Measurements from ENCODE around the gene IL12RB1.

IL12RB1 gene

GRCh38 chr19:18020212-18021085 is 66.3 kb downstream of the IL12RB1 start:
- H3K4me3 ChIP-seq (ENCODE audit: low read depth, low read length): no peak overlapping the region

DNA sequence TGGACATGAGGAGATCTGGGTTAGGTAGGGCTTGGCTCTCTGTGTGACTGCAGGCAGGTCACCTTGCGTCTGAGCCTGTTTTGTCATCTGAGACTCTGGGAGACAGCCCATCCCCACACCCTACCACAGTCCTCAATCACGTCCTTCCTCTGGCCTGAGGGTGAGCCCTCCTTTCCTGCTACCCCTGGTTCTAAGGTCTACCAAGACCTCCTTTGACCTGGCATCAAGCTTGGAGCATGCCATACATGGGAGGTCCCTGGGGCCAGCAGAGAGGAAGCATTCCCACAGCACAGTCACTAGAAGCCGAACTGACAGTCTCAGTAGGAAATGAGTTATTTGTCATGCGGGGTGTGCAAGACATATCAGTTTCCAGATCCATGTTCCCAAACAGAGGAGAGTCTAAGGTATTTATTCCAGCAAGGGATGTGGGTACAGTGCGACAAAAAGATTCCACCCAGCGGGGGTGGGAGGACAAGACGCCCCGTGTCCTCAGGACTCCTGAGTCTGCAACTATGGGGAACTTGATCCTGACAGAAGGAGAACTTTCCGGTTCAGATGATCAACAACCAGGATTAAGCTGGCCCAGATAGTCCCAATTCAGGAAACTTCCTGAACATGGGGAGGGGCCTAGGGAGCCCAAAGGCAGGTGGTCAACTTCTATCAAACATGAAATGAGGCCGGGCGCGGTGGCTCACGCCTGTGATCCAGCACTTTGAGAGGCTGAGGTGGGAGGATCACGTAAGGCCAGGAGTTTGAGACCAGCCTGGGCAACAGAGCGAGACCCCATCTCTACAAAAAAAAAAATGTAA is 69.3 kb downstream of the IL12RB1 start:
- TF ChIP-seq CTCF (IDR thresholded peaks at IDR 0.05; ENCODE audit: control insufficient read depth, extremely low read depth, insufficient read depth): no peak
- H3K4me3 ChIP-seq (ENCODE audit: low read depth, low read length): no peak overlapping the region
- no peak for DNase-seq (ENCODE audit: low read depth)

More at GRCh38 chr19:18020212-18021085, 66.3 kb downstream of the IL12RB1 start:
- no peak for TF ChIP-seq CTCF (IDR thresholded peaks at IDR 0.05; ENCODE audit: control insufficient read depth, extremely low read depth, insufficient read depth)
- no peak for DNase-seq (ENCODE audit: low read depth)

DNA sequence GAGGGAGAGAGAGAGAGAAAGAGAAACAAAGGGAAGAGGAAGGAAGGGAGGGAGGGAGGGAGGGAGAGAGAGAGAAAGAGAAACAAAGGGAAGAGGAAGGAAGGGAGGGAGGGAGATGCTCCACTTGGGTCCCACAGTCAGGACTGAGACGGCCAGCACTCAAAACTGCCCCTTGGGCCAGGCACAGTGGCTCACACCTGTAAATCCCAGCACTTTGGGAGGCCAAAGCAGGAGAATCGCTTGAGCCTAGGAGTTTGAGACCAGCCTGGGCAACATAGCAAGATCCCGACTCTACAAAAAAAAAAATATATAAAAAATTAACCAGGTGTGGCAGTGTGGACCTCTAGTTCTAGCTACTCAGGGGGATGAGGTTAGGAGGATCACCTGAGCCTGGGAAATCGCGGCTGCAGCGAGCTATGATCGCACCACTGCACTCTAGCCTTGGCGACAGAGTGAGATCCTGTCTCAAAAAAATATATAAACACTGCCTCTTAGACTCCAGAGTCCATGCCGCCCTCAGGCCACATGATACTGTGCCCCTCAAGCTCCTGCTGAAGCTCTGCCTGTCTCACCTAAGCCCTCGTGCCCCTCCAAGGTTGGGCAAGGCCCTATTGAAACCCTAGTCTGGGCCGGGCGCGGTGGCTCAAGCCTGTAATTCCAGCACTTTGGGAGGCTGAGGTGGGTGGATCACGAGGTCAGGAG is 70.4 kb downstream of the IL12RB1 start:
- no peak for DNase-seq (ENCODE audit: low read depth)
- TF ChIP-seq CTCF (IDR thresholded peaks at IDR 0.05; ENCODE audit: control insufficient read depth, extremely low read depth, insufficient read depth): no peak
- H3K4me3 ChIP-seq (ENCODE audit: low read depth, low read length): no peak overlapping the region

GRCh38 chr19:18014197-18014596 is 72.5 kb downstream of the IL12RB1 start:
- DNase-seq (ENCODE audit: low read depth): no peak
- no peak overlapping the region for H3K4me3 ChIP-seq (ENCODE audit: low read depth, low read length)
- TF ChIP-seq CTCF (IDR thresholded peaks at IDR 0.05; ENCODE audit: control insufficient read depth, extremely low read depth, insufficient read depth): no peak

- DNase-seq (ENCODE audit: low read depth): no peak
- no peak for TF ChIP-seq CTCF (IDR thresholded peaks at IDR 0.05; ENCODE audit: control insufficient read depth, extremely low read depth, insufficient read depth)
- H3K4me3 ChIP-seq (ENCODE audit: low read depth, low read length): no peak overlapping the region
Measured at GRCh38 chr19:18013210-18014111, 73.3 kb downstream of the IL12RB1 start.

DNA sequence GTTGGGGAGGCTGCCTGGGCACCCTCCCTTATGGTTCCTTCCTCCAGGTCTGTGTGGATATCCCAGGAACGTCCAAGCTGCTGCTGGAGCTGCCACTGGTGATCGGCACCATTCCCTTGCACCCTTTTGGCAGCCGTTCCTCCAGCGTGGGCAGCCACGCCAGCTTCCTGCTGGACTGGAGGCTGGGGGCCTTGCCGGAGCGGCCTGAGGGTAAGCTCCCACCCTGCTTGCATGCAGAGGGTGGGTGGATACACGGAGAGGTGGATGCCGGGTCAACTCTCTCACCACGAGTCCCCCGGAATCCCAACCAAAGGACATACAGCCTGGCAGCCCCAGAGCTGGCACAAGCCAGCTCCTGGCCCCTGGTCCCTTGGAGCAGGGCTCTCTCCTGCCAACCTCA is 76.6 kb downstream of the IL12RB1 start:
- DNase-seq (ENCODE audit: low read depth): no peak
- no peak overlapping the region for H3K4me3 ChIP-seq (ENCODE audit: low read depth, low read length)
- no peak for TF ChIP-seq CTCF (IDR thresholded peaks at IDR 0.05; ENCODE audit: control insufficient read depth, extremely low read depth, insufficient read depth)
